DOHH2 (cell line): ENCODE measurements around the gene SNX33.
"Not testable (repeated sequence)": the region's sequence is repeated elsewhere in the genome, so short reads cannot be mapped to it uniquely, and the experiment has no call there.

Experiments
- H3F3A ChIP-seq: fragments of 200-600 bp; sonication (generic), shearing (Covaris generic); 2 replicates; pipeline ENCODE4 v1.6.0; 2016; ENCODE audit warnings: antibody characterized with exemption, mild to moderate bottlenecking; ENCODE audit not compliant: control insufficient read depth, insufficient read depth
- H3K27ac ChIP-seq: fragments of 200-600 bp; sonication (generic); 2 replicates; pipeline ENCODE4 v1.5.1; 2014; ENCODE audit warnings: low read depth, mild to moderate bottlenecking, low read length, moderate library complexity
- H3K27me3 ChIP-seq: fragments of 200-600 bp; sonication (generic); 2 replicates; pipeline ENCODE4 v1.6.1; 2014; ENCODE audit warnings: mild to moderate bottlenecking, low read length, mixed read lengths; ENCODE audit not compliant: control insufficient read depth
- H3K36me3 ChIP-seq: fragments of 200-600 bp; sonication (generic); 2 replicates; pipeline ENCODE4 v1.6.1; 2014; ENCODE audit warnings: mild to moderate bottlenecking, low read length, moderate library complexity, mixed read lengths; ENCODE audit not compliant: control insufficient read depth
- H3K4me1 ChIP-seq: fragments of 200-600 bp; sonication (generic); 2 replicates; pipeline ENCODE4 v1.6.1; 2014; ENCODE audit warnings: mild to moderate bottlenecking, low read length, mixed read lengths; ENCODE audit not compliant: control insufficient read depth
- H3K4me2 ChIP-seq: fragments of 200-600 bp; sonication (generic); 2 replicates; pipeline ENCODE4 v1.6.0; 2014; ENCODE audit warnings: mild to moderate bottlenecking, low read length, moderate library complexity
- H3K4me3 ChIP-seq: fragments of 200-600 bp; sonication (generic); 2 replicates; pipeline ENCODE4 v1.5.1; 2014; ENCODE audit warnings: mild to moderate bottlenecking, low read length, mixed read lengths
- H3K79me2 ChIP-seq: fragments of 200-600 bp; sonication (generic); 2 replicates; pipeline ENCODE4 v1.6.1; 2014; ENCODE audit warnings: mild to moderate bottlenecking, low read length, mixed read lengths; ENCODE audit not compliant: control insufficient read depth
- H3K9me2 ChIP-seq: fragments of 200-600 bp; sonication (generic); replicated peaks from 2 replicates; pipeline ENCODE4 v1.6.1; 2014; ENCODE audit warnings: mild to moderate bottlenecking, low read length, mixed read lengths; ENCODE audit not compliant: control insufficient read depth
- H3K9me3 ChIP-seq: fragments of 200-600 bp; sonication (generic); 2 replicates; pipeline ENCODE4 v1.6.1; 2014; ENCODE audit warnings: antibody characterized with exemption, low read length, mixed read lengths; ENCODE audit not compliant: control insufficient read depth, insufficient read depth
- H4K20me1 ChIP-seq: fragments of 200-600 bp; sonication (generic); 2 replicates; pipeline ENCODE4 v1.6.0; 2014; ENCODE audit warnings: low read depth, mild to moderate bottlenecking, antibody characterized with exemption, low read length, moderate library complexity; ENCODE audit not compliant: control insufficient read depth, insufficient read depth
- EZH2phosphoT487 ChIP-seq: fragments of 200-600 bp; sonication (generic); IDR thresholded peaks from 2 replicates; pipeline ENCODE4 v1.6.1; 2017; ENCODE audit warnings: borderline replicate concordance, mild to moderate bottlenecking, antibody characterized with exemption, low read length, moderate library complexity, mixed read lengths
- TF ChIP-seq, protein P1 (sequence below): fragments of 200-600 bp; sonication (generic); IDR thresholded peaks from one replicate; pipeline ENCODE4 v1.5.1; 2014; ENCODE audit warnings: antibody characterized with exemption, mild to moderate bottlenecking, low read depth, low read length; ENCODE audit not compliant: poor library complexity, severe bottlenecking

Gene SNX33

GRCh38 chr15:75702436-75702835 lies 54.7 kb downstream of the SNX33 start:
- Histone ChIP-seq H3K79me2 (no peaks in the 10 kb centered on the region), H3K27me3 (no peaks in the 10 kb centered on the region), H3K9me2 (no peaks in the 10 kb centered on the region), H3K4me1 (peaks cover 21% of the 10 kb centered on the region), H3K27ac (no peak overlapping the region), H3F3A (no peaks in the 10 kb centered on the region), H4K20me1 (no peaks in the 10 kb centered on the region), H3K4me2 (no peak overlapping the region), H3K36me3 (no peaks in the 10 kb centered on the region), H3K9me3 (no peaks in the 10 kb centered on the region), H3K4me3 (no peak overlapping the region)
- TF ChIP-seq EZH2phosphoT487, result no peak
- TF ChIP-seq, protein P1, sequence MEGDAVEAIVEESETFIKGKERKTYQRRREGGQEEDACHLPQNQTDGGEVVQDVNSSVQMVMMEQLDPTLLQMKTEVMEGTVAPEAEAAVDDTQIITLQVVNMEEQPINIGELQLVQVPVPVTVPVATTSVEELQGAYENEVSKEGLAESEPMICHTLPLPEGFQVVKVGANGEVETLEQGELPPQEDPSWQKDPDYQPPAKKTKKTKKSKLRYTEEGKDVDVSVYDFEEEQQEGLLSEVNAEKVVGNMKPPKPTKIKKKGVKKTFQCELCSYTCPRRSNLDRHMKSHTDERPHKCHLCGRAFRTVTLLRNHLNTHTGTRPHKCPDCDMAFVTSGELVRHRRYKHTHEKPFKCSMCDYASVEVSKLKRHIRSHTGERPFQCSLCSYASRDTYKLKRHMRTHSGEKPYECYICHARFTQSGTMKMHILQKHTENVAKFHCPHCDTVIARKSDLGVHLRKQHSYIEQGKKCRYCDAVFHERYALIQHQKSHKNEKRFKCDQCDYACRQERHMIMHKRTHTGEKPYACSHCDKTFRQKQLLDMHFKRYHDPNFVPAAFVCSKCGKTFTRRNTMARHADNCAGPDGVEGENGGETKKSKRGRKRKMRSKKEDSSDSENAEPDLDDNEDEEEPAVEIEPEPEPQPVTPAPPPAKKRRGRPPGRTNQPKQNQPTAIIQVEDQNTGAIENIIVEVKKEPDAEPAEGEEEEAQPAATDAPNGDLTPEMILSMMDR, result no peak

GRCh38 chr15:75703440-75704262 lies 55.9 kb downstream of the SNX33 start:
- not testable (repeated sequence) for H3F3A ChIP-seq, H3K9me2 ChIP-seq, H3K4me2 ChIP-seq, H3K4me3 ChIP-seq, H3K79me2 ChIP-seq, H4K20me1 ChIP-seq, H3K36me3 ChIP-seq, H3K27ac ChIP-seq, H3K9me3 ChIP-seq, H3K27me3 ChIP-seq
- peaks cover 21% of the 10 kb centered on the region for H3K4me1 ChIP-seq

- peaks cover 20% of the 10 kb centered on the region for H3K4me1 ChIP-seq
- no peak overlapping the region for H3K27ac ChIP-seq
- no peaks in the 10 kb centered on the region for H4K20me1 ChIP-seq
Measured at GRCh38 chr15:75704263-75704615, 56.5 kb downstream of the SNX33 start.

GRCh38 chr15:75704618-75705017 lies 56.9 kb downstream of the SNX33 start:
- Histone ChIP-seq H3K4me2 (no peak overlapping the region), H3K4me1 (peaks cover 17% of the 10 kb centered on the region), H3K9me2 (no peaks in the 10 kb centered on the region), H3K27ac (no peak overlapping the region), H3K79me2 (no peaks in the 10 kb centered on the region), H3K4me3 (no peak overlapping the region), H3F3A (no peaks in the 10 kb centered on the region), H4K20me1 (no peaks in the 10 kb centered on the region), H3K36me3 (no peaks in the 10 kb centered on the region), H3K9me3 (no peaks in the 10 kb centered on the region), H3K27me3 (no peaks in the 10 kb centered on the region)
- TF ChIP-seq, protein P1, result no peak
- TF ChIP-seq EZH2phosphoT487, result no peak

More at GRCh38 chr15:75704263-75704615, 56.5 kb downstream of the SNX33 start:
- Histone ChIP-seq H3K27me3 (no peaks in the 10 kb centered on the region), H3K4me3 (no peak overlapping the region), H3K9me2 (no peaks in the 10 kb centered on the region), H3F3A (no peaks in the 10 kb centered on the region), H3K79me2 (no peaks in the 10 kb centered on the region), H3K9me3 (no peaks in the 10 kb centered on the region), H3K4me2 (no peak overlapping the region), H3K36me3 (no peaks in the 10 kb centered on the region)
- no peak for TF ChIP-seq EZH2phosphoT487
- TF ChIP-seq, protein P1, result no peak

DNA sequence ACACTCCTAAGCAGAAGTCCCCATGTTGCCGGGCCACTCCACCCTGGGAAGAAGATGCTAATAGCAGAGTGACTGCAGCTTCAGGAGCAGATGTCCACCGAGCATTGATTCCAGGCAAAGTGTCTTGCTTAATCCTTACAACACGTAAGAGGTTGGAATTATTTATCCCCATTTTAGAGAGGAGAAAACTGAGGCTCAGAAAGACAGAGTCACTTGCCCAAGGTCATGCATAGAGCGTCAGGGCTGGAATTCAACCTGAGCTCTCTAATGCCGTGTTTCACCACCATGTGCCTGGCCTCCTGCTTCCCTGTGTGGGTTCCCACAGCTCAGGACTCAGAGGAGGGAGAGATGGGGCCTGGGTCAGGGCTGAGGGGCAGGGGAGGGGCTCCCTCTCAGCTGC lies 57.7 kb downstream of the SNX33 start:
- not testable (repeated sequence) for H3K27ac ChIP-seq, H3K36me3 ChIP-seq, H3K4me2 ChIP-seq, H3K27me3 ChIP-seq, H3K9me3 ChIP-seq, H3K9me2 ChIP-seq, H3K79me2 ChIP-seq, H4K20me1 ChIP-seq, H3K4me3 ChIP-seq, H3F3A ChIP-seq
- peaks cover 10% of the 10 kb centered on the region for H3K4me1 ChIP-seq
